ENCODE measurements around the gene TSEN54. TPM values are rescaled to one million over a fixed set of nuclear protein-coding genes. Genes with fewer than 3 reads are reported as not detected.

TSEN54 gene
- polyA plus RNA-seq, 1 donor (not counting 4 experiments of a cell fraction or from before 2014, with no cell fraction given) = 24.1 TPM

GRCh38 chr17:75566416-75566815, 50.1 kb downstream of the TSEN54 start:
- Histone ChIP-seq H3K4me3 (ENCODE audit: control insufficient read depth in 2 of 3, extremely low read depth in 1 of 3, insufficient read depth in 2 of 3, low read depth in 1 of 3, low read length in 3 of 3) (no peak overlapping the region), H2AFZ (ENCODE audit: control insufficient read depth, low read length) (no peak overlapping the region), H3K9me3 (ENCODE audit: control insufficient read depth, low read depth, low read length) (no peaks in the 10 kb centered on the region), H3K9me1 (ENCODE audit: control insufficient read depth, extremely low read depth, insufficient read depth, low read length) (no peaks in the 10 kb centered on the region), H3K4me1 (ENCODE audit: control insufficient read depth, extremely low read depth, insufficient read depth, low read length) (no peaks in the 10 kb centered on the region), H3K36me3 (ENCODE audit: control insufficient read depth in 2 of 2, extremely low read depth in 1 of 2, insufficient read depth in 2 of 2, low read length in 2 of 2) (peaks cover 7 to 21% of the 10 kb centered on the region in 2 experiments), H3K9ac (ENCODE audit: control insufficient read depth, extremely low read depth, insufficient read depth, low read length) (no peak overlapping the region), H3K27ac (ENCODE audit: control insufficient read depth, insufficient read depth, low read length) (no peak overlapping the region), H3K79me2 (ENCODE audit: control insufficient read depth, insufficient read depth, low read length) (no peaks in the 10 kb centered on the region), H4K20me1 (ENCODE audit: control insufficient read depth, extremely low read depth, insufficient read depth, low read length) (no peaks in the 10 kb centered on the region), H3K4me2 (ENCODE audit: control insufficient read depth, extremely low read depth, insufficient read depth, low read depth, low read length) (no peak overlapping the region), H3K27me3 (ENCODE audit: control insufficient read depth, extremely low read depth, insufficient read depth, low read length) (no peaks in the 10 kb centered on the region)
- DNase-seq (ENCODE audit: low read depth, low spot score) (no peak), FAIRE-seq (no peak)
- dilution Hi-C loops (cut with MboI; ENCODE audit: extremely low pct_ligation_motif_present, low sequenced_read_pairs) = no loop called here
- TF ChIP-seq, protein P1, sequence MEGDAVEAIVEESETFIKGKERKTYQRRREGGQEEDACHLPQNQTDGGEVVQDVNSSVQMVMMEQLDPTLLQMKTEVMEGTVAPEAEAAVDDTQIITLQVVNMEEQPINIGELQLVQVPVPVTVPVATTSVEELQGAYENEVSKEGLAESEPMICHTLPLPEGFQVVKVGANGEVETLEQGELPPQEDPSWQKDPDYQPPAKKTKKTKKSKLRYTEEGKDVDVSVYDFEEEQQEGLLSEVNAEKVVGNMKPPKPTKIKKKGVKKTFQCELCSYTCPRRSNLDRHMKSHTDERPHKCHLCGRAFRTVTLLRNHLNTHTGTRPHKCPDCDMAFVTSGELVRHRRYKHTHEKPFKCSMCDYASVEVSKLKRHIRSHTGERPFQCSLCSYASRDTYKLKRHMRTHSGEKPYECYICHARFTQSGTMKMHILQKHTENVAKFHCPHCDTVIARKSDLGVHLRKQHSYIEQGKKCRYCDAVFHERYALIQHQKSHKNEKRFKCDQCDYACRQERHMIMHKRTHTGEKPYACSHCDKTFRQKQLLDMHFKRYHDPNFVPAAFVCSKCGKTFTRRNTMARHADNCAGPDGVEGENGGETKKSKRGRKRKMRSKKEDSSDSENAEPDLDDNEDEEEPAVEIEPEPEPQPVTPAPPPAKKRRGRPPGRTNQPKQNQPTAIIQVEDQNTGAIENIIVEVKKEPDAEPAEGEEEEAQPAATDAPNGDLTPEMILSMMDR (optimal IDR thresholded peaks at IDR 0.05 in 1 of 3, IDR thresholded peaks at IDR 0.05 in 1 of 3, conservative IDR thresholded peaks at IDR 0.05 in 1 of 3; ENCODE audit: extremely low read depth in 1 of 3, insufficient read depth in 2 of 3, low read length in 3 of 3) = no peak
- no peak for TF ChIP-seq EZH2 (IDR thresholded peaks at IDR 0.05; ENCODE audit: low read length)

DNA sequence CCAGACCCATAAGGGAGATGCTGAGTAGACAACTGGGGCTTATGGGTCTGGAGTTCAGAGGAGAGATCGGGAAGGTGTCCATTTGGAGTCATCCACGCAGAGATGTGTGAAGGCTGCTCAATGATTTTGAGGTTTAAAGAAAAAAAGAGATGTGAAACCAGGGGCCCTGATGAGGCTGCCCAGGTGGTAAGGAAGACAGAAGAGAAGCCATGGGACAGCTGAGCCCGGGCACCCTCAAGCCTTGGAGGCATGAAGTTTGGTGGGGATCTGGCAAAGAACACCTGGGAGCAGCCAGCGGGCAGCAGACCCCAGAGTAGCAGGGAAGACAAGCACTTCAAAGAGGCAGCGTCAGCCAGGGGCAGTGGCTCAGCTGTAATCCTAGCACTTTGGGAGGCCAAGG, 50.5 kb downstream of the TSEN54 start:
- Histone ChIP-seq H4K20me1 (ENCODE audit: control insufficient read depth, extremely low read depth, insufficient read depth, low read length) (no peaks in the 10 kb centered on the region), H3K4me2 (ENCODE audit: control insufficient read depth, extremely low read depth, insufficient read depth, low read depth, low read length) (no peak overlapping the region), H3K4me3 (ENCODE audit: control insufficient read depth in 2 of 3, extremely low read depth in 1 of 3, insufficient read depth in 2 of 3, low read depth in 1 of 3, low read length in 3 of 3) (no peak overlapping the region), H3K9ac (ENCODE audit: control insufficient read depth, extremely low read depth, insufficient read depth, low read length) (no peak overlapping the region), H3K79me2 (ENCODE audit: control insufficient read depth, insufficient read depth, low read length) (no peaks in the 10 kb centered on the region), H3K27ac (ENCODE audit: control insufficient read depth, insufficient read depth, low read length) (no peak overlapping the region), H2AFZ (ENCODE audit: control insufficient read depth, low read length) (no peak overlapping the region), H3K9me3 (ENCODE audit: control insufficient read depth, low read depth, low read length) (no peaks in the 10 kb centered on the region), H3K4me1 (ENCODE audit: control insufficient read depth, extremely low read depth, insufficient read depth, low read length) (no peaks in the 10 kb centered on the region), H3K9me1 (ENCODE audit: control insufficient read depth, extremely low read depth, insufficient read depth, low read length) (no peaks in the 10 kb centered on the region), H3K27me3 (ENCODE audit: control insufficient read depth, extremely low read depth, insufficient read depth, low read length) (no peaks in the 10 kb centered on the region), H3K36me3 (ENCODE audit: control insufficient read depth in 2 of 2, extremely low read depth in 1 of 2, insufficient read depth in 2 of 2, low read length in 2 of 2) (peaks cover 7 to 21% of the 10 kb centered on the region in 2 experiments)
- FAIRE-seq (no peak), DNase-seq (ENCODE audit: low read depth, low spot score) (no peak)
- no peak for TF ChIP-seq EZH2 (IDR thresholded peaks at IDR 0.05; ENCODE audit: low read length)
- TF ChIP-seq, protein P1 (optimal IDR thresholded peaks at IDR 0.05 in 1 of 3, IDR thresholded peaks at IDR 0.05 in 1 of 3, conservative IDR thresholded peaks at IDR 0.05 in 1 of 3; ENCODE audit: extremely low read depth in 1 of 3, insufficient read depth in 2 of 3, low read length in 3 of 3) = no peak
- dilution Hi-C loops (cut with MboI; ENCODE audit: extremely low pct_ligation_motif_present, low sequenced_read_pairs) = no loop called here

Data from keratinocyte (primary cell).